Stimulated activated CD4-positive, alpha-beta T cell treated with anti-CD3 and anti-CD28 coated beads, TNF-alpha, amount 100 ng/mL, for 1 hour (primary cell): ENCODE measurements around the gene MYBPC1.
"Not testable (repeated sequence)": the region's sequence is repeated elsewhere in the genome, so short reads cannot be mapped to it uniquely, and the experiment has no call there.

ENCODE experiments used
- DNase-seq, 3 donors: peaks; one replicate each; pipeline ENCODE4 v3.0.0-alpha.2; 2020; ENCODE audit warnings: low read depth in 3 of 3, low spot score in 1 of 3

Gene MYBPC1, protein sequence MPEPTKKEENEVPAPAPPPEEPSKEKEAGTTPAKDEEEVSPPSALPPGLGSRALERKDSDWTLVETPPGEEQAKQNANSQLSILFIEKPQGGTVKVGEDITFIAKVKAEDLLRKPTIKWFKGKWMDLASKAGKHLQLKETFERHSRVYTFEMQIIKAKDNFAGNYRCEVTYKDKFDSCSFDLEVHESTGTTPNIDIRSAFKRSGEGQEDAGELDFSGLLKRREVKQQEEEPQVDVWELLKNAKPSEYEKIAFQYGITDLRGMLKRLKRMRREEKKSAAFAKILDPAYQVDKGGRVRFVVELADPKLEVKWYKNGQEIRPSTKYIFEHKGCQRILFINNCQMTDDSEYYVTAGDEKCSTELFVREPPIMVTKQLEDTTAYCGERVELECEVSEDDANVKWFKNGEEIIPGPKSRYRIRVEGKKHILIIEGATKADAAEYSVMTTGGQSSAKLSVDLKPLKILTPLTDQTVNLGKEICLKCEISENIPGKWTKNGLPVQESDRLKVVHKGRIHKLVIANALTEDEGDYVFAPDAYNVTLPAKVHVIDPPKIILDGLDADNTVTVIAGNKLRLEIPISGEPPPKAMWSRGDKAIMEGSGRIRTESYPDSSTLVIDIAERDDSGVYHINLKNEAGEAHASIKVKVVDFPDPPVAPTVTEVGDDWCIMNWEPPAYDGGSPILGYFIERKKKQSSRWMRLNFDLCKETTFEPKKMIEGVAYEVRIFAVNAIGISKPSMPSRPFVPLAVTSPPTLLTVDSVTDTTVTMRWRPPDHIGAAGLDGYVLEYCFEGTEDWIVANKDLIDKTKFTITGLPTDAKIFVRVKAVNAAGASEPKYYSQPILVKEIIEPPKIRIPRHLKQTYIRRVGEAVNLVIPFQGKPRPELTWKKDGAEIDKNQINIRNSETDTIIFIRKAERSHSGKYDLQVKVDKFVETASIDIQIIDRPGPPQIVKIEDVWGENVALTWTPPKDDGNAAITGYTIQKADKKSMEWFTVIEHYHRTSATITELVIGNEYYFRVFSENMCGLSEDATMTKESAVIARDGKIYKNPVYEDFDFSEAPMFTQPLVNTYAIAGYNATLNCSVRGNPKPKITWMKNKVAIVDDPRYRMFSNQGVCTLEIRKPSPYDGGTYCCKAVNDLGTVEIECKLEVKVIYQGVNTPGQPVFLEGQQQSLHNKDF

DNA sequence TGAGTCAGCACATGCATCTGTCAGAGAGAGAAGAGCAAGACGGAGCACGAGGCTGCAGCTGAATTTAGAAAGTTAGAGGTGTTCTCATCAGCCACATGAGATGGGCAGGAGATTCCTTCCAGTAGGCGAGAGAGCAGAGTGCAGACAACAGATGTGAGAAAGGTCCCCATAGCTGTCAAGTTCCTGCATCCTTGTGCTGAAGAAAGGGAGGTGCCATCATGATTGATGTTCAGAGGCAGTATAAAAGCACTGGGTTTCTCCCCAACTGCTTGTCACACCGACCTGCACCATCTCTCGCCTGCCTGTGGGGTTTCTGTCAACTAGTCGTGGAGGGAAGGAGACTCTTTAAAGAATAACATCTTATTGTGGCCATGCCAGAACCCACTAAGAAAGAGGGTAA lies at the start of gene MYBPC1:
Gene MYBPC1, plus strand, starts transcription at position 272 of the 400 bp plus-strand sequence. Its CDS starts 100 bp downstream, at position 372.
- no peak for DNase-seq

DNA sequence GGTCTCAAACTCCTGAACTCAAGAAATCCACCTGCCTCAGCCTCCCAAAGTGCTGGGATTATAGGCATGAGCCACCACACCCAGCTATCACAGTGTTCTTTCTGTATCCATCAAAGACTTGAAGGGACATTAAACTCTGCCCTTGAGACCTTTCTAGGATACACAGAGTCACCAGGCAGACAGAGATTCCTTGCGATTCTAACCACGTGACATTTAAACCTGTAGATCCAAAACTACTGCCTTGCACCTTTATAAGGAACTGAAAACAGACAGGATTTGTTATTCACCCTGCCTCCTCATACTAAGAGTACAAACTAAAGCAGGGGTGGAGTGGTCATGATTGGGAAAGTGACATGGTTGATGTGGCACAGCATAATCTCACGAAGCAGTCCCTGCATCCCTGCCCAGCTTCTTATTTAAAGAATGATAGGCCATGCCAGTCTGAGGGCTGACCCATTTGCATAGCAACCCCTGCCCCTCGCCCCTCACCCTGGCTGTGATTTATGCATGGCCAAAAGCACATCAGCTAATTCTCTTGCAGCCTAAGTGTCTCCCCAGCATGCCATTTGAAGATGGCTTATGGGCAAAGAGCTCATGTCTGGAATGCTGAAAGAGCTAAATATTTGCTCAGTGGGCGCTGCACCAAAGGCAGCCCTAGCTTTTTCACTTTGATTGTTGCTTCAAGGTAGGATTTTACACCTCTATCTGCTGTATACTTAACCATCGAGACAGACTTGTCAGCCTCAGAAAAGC lies 43.2 kb upstream of the MYBPC1 start:
- DNase-seq, result no peak

DNA sequence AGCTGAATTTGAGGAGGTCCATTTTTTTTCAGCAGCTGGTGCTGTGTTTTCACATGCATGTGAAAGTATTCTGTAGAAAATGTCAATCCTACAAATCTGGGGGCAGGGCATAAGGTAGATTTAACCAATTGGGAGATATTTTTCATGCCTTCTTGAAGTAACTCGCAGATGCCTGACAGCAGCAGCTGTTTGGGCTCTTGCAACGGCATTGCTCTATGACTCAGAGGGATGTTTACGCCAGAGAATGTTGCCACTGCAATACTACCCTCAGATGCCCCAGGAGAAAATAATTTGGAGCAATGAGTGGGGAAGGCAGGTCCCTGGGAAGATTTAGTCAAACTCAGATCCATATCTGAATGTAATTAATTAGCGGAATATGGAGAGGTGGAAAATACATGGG lies 42.5 kb upstream of the MYBPC1 start:
- DNase-seq, result no peak

- DNase-seq, result no peak
Measured at GRCh38 chr12:101557094-101557493, 37.7 kb upstream of the MYBPC1 start.

GRCh38 chr12:101558726-101559125 lies 36.0 kb upstream of the MYBPC1 start:
- not testable (repeated sequence) for DNase-seq

- no peak for DNase-seq
Measured at GRCh38 chr12:101563212-101563611, 31.6 kb upstream of the MYBPC1 start.

- DNase-seq, result no peak
Measured at GRCh38 chr12:101564912-101565311, 29.9 kb upstream of the MYBPC1 start.

DNA sequence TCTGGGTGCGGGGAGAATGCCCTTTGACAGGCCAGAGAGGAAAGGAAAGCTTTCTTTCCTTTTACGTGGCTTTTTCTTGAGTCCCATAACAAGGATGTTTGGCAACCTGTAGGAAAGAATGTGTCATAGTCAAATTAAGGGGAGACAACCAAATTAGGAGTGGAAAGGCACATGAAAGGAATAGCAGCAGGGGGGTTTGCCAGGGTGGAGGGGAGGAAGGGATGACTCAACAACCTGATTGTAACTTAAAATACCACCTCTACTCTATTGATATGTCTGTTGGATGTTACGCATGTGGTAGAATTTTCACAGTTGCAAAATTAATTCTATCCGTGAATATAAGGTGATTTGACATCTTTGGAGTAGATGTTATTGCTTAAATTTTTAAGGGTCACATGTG lies 28.5 kb upstream of the MYBPC1 start:
- no peak for DNase-seq

- no peak for DNase-seq
Measured at GRCh38 chr12:101567918-101568317, 26.9 kb upstream of the MYBPC1 start.

DNA sequence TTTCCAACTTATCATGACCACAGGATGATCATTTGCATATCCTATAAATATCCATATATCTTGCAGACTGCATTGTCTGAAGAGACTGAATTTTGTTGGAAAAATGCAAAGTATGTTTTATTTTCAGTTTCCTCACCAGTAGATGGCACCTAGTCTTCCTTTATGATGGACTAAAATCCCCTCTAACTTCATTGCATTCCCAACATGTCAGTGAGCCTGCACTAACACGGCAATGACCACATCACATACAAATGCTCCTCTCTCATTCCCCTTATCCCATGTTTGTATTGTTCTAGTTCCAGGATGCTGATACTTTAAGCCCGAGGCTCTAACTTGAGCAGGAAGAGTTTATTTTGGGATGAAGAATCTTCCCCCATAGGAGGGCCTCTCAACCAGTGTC lies 24.7 kb upstream of the MYBPC1 start:
- no peak for DNase-seq

DNA sequence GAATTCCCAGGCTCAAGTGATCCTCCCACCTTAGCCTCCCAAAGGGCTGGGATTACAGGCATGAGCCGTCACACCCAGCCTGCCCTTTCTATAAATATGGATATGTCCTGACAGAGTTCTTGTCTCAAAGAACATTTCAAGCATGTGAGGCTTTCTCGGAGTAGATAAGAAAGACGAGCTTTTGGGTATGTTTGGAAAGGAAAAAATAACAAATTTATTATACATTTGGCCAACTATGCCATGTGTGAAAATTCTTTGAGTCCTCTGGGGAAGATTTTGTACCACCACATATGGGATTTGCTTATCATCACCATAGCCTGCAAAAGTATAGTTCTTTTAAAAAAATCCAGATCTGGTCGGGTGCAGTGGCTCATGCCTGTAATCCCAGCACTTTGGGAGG lies 23.7 kb upstream of the MYBPC1 start:
- no peak for DNase-seq

DNA sequence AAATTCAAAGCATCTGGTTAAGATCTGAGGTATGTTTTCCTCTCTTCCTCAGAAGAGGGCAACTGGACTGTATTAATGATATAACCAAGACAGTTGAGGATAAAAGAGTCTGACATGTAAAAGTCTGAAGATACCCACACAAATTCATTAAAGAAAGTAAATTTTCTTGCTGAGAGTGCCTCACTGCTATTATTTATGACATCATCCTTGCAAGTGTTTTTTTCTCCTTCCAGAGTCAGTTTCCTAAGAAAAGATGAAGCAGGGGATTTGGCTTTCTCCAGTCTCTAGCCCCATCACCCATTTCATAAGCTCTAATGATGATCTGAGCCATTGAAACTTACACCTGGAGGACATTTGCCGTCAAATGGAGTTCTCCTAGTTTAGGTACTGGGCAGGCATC lies 21.0 kb upstream of the MYBPC1 start:
- DNase-seq, result no peak

DNA sequence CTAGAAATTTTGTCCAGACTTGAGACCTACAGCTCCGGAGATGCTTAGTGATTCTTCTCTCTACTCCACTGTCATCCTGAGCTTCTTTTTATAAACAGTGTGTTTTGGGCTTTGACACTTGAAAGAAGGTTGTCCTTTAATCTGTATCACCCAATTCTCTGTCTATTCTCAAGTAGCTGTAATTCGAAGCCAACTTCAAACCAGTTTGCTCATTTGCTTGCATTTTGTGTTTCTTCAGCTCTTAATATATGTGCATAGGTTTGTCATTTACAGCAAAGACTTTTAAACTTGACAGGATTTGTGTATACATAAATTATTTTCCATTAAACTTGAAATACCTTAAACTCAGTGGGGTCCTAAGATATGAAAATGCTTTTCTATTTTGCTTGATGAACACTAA lies 16.4 kb upstream of the MYBPC1 start:
- DNase-seq, result no peak

GRCh38 chr12:101581190-101581589 lies 13.6 kb upstream of the MYBPC1 start:
- DNase-seq, result no peak

DNA sequence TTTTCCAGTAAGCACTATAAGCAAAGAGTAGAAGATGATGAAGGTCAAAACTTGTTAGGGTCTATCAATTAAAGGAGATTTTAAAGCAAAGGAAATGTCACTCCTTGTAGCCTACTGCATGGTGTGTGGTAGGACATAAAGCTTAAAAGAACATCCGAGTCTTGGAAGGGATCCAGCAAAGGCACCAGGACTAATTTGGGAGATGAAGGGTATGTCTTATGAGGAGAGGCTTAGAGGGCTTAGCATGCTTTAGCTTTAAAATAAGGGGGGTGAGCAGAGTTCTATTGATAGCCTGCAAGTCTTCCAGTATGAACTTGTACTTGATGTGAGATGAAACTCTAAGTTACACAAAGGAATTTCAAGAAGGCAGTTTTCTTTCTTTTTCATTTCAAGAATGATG lies 11.8 kb upstream of the MYBPC1 start:
- DNase-seq, result no peak

- DNase-seq, result no peak
Measured at GRCh38 chr12:101590383-101590782, 4.4 kb upstream of the MYBPC1 start.

GRCh38 chr12:101591781-101592180 lies 3.0 kb upstream of the MYBPC1 start:
- no peak for DNase-seq

GRCh38 chr12:101592448-101592847 lies 2.3 kb upstream of the MYBPC1 start:
- no peak for DNase-seq

DNA sequence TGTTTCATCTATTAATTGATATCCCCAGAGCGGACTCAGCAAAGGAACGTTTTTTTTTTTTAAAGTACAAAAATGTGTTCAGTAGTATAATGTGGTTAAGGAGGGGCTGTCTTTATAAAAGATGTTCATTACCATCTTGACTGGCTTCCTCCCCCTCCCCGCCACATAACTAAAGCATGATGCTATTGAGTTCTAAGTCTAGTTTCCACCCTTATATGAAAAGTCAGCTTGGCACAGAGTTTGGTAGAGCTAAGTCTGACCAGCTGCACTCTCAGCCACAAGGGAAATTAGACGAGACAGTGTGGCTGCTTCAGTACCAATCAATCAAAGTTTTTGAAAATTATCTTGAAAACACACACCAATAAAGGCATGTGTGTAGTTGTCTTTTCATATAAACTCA lies 1.9 kb upstream of the MYBPC1 start:
- no peak for DNase-seq

GRCh38 chr12:101596172-101596571 lies 1.4 kb downstream of the MYBPC1 start:
- no peak for DNase-seq

DNA sequence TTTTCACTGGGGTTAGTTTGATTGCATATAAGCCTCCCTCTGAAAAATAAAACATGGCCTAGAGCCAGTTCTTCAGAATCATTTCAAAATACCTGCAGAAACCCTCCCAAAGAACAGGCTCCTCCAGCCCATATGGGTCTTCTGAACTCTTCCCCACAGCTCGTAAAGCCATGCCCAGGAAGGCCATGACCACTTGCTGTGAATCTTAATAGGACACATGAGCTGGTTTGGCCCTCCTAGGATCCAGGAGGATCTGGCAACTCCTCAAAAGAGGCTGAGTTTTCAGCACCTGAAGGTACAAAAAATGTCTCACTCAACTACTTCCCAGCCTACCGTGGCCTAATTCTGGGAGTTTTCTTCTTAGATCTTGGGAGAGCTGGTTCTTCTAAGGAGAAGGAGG lies 2.4 kb downstream of the MYBPC1 start:
- DNase-seq, result no peak
